Activated naive CD4-positive, alpha-beta T cell (primary cell): ENCODE results near the gene ADH6.
"Not testable (repeated sequence)": the region's sequence is repeated elsewhere in the genome, so short reads cannot be mapped to it uniquely, and the experiment has no call there.

Experiments used
- DNase-seq, 4 experiments: peaks; one replicate each; lab custom pipeline; 2025; lab: John Stamatoyannopoulos, UW

The ADH6 gene

GRCh38 chr4:99219072-99219471 is at the start of gene ADH6:
ADH6 (minus strand) TSS chr4:99219246; CDS start chr4:99219152, 94 bp downstream.
- no peak for DNase-seq

DNA sequence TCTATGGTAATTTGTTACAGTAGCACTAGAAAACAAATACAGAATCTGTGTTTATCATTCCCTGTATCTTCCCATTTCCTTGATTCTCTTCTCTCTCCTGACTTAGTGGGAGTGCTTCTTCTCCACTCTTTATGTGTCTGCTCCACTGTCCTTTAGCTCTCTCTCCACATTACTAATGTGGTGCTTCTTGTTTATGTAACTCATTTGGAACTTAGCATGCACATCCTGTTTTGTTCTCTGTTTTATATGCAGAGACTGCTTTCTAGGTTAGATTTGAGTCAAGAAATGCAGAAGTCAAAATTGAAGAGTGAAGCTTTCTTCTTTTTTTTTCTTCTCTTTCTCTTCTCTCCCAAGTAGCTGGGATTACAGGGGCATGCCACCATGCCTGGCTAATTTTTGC is 45.9 kb upstream of the ADH6 start:
- DNase-seq: no peak

- DNase-seq: no peak
Observed at GRCh38 chr4:99252746-99253145, 33.7 kb upstream of the ADH6 start.

DNA sequence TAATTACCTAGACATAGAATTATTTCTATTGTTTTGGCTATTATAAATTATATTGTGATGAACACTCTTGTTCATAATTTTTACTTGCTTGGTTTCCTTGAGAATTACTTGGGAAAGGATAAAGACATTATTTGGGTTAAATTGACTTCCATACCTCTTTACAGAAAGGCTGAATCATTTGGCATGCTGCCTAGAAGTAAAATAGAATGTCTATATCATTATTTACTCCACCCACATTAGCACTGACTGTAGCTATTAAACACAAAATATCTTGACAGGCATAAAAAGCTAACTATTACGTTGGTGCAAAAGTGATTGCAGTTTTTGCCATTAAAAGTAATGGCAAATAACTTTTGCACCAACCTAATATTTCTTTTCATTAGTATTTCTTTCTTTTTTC is 29.7 kb upstream of the ADH6 start:
- DNase-seq: no peak

DNA sequence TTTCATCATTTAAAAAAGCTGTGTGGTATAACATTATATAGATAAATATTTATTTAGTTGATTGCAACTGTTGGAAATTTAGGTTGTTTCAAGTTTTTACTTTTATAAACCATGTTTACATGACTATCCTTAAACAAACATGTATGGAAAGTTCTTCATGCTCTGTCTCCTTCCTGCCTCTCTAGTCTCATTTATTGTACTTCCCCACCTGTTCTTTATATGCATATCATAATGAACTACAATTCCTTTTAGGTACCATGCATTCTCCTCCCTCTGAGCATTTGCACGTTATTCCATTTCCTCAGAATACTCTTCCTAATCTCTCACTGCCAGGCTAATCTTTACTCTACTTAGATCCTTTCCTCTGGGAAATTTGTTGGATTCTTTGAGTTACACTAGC is 16.9 kb upstream of the ADH6 start:
- DNase-seq: no peak

DNA sequence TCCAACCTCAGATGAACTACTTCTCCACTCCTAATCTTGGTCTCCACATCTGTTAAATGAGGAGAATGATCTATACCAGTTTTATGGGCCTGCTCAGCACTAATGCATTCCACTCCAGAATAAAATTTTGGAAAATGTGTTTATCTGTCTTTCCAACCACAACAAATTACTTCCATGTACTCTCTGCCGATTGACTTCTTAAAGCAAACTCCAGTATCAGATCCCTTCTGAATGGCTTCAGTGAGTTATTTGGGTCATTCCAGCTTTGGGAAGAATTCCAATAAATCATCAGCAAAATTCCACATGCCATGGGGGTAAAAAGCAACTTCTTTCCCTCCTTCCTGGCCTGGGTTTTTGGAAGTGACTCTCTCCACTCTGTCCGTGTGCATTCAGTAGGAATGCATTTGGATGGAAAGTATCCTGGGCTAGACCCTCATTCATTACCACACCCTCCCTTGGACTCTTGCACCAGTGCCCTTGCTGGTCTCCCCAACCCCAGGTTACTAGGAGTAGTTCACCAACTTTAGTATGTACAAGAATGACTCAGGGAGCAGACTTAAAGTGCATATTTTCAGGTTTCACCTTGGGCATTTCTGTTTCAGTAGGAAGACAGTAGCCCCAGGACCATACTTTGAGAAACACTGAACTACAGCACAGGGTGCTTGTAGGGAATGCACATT is 15.4 kb upstream of the ADH6 start:
- no peak for DNase-seq

DNA sequence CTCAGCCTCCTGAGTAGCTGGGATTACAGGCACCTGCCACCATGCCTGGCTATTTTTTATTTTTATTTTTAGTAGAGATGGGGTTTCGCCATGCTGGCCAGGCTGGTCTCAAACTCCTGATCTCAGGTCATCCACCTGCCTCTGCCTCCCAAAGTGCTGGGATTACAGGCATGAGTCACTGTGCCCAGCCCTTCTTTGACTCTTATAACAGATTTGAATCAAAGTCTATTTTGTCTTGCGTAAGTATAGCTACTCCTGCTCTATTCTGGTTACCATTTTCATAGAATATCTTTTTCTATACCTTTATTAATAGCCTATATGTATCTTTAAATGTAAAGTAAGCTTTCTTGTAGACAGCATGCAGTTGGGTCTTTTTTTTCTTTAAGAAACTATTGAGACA is 14.4 kb upstream of the ADH6 start:
- DNase-seq: not testable (repeated sequence)

DNA sequence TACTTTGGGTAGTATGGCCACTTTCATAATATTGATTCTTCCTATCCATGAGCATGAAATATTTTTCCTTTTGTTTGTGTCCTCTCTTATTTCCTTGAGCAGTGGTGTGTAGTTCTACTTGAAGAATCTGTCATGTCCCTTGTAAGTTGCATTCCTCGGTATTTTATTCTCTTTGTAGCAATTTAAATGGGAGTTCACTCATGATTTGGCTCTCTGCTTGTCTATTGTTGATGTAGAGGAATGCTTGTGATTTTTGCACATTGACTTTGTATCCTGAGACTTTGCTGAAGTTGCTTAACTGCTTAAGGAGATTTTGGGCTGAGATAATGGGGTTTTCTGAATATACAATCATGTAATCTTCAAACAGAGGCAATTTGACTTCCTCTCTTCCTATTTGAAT is 9.7 kb upstream of the ADH6 start:
- DNase-seq: not testable (repeated sequence)

DNA sequence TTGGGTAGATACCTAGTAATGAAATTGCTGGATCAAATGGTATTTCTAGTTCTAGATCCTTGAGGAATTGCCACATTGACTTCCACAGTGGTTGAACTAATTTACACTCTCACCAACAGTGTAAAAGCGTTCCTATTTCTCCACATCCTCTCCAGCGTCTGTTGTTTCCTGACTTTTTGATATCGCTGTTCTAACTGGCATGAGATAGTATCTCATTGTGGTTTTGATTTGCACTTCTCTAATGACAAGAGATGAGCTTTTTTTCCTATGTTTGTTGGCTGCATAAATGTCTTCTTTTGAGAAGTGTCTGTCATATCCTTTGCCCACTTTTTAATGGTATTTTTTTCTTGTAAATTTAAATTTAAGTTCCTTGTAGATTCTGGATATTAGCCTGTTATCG is 8.6 kb upstream of the ADH6 start:
- DNase-seq: not testable (repeated sequence)

DNA sequence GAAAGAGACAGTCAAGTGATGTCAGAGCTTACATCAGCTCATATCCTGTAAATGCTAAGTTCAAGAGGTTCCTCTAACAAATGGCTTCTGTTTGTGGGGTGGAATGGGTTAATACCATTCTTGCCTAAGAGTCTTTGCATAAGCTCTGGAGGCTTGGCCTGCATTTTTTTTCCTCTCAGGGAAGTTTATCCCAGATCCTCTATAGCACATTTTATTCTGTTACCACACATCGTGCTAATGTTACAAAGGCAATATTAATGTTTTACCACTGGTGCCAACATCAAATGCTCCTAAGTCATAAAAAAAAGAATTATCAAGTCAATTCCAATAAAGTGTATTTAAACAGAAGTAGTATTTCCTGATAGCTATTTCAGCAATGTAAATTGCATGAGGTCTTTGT is 2.9 kb upstream of the ADH6 start:
- DNase-seq: no peak

- DNase-seq: no peak
Observed at GRCh38 chr4:99219479-99219878, 433 bp upstream of the ADH6 start.

DNA sequence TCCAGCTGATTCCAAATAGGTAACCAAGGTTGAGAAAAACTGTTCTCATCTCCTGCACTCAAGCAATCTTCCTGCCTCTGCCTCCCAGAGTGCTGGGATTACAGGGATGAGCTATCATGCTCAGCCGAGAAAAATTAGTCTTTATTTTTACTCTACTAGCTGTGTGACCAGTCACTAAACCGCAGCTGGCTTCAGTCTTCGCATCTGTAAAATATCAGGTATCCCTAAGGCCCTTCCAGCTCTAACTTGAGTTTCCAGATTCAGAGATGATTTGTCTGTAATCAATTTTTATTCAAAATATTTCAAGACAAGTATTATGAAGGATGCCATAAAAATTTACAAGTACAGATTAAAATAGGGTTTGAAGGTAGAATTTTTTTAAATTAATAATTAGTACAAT is 3.5 kb downstream of the ADH6 start:
- DNase-seq: no peak

- no peak for DNase-seq
Observed at GRCh38 chr4:99210789-99211188, 8.3 kb downstream of the ADH6 start.

DNA sequence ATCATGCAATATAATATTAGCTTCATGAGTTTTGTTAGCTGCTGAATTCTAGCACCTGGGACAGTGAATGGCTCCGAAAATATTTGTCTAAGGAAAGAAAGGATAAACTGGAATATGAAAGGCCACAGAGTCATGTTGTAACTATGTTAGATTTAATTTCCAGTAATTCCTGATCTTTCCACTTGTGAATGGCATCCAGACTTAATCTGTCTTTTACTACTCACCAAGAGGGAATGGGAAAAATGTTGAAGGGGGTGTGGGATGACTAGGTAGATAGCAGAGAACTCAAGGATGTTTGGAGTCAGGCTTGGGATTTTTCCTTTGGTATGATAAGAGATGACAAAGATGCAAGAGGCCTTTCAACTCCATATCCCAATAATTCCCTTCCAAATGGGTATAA is 9.4 kb downstream of the ADH6 start:
- DNase-seq: no peak

GRCh38 chr4:99208719-99209075 is 10.3 kb downstream of the ADH6 start:
- DNase-seq: no peak

- DNase-seq: no peak
Observed at GRCh38 chr4:99207911-99208718, 10.9 kb downstream of the ADH6 start.

- no peak for DNase-seq
Observed at GRCh38 chr4:99207069-99207743, 11.8 kb downstream of the ADH6 start.

GRCh38 chr4:99205153-99205979 is 13.7 kb downstream of the ADH6 start:
- no peak for DNase-seq

- no peak for DNase-seq
Observed at GRCh38 chr4:99202536-99202935, 16.5 kb downstream of the ADH6 start.

- no peak for DNase-seq
Observed at GRCh38 chr4:99202094-99202493, 17.0 kb downstream of the ADH6 start.

DNA sequence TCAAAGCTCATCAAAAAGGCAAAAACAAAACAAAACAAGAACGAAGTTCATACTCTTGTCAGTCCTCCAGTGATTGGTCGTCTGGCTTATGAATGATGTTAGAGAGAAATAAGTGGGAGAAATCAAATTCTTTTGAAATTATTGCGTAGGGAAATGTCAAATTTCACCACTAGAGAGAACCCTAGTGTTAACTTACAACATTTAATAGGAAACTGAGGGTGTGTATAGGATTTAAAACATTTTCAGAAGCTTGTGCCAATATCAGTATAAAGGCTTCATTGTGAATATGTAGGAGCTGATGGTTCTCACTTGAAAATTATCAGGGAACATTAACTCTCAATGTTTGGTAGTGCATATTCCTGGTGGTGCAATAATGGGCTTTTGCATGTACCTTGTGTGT is 17.4 kb downstream of the ADH6 start:
- DNase-seq: no peak

GRCh38 chr4:99200138-99200537 is 18.9 kb downstream of the ADH6 start:
- DNase-seq: no peak
